Neutrophil (primary cell): ENCODE data around the gene C1orf210.

Experiments
- H3K27ac ChIP-seq: fragments of 200-600 bp; sonication (generic); 2 replicates; pipeline ENCODE4 v1.5.1; 2016; ENCODE audit warnings: mild to moderate bottlenecking, moderate library complexity
- H3K27me3 ChIP-seq: fragments of 200-600 bp; sonication (generic); 2 replicates; pipeline ENCODE4 v1.6.0; 2016; ENCODE audit warnings: mild to moderate bottlenecking
- H3K36me3 ChIP-seq: fragments of 200-600 bp; sonication (generic); 2 replicates; pipeline ENCODE4 v1.5.1; 2017
- H3K4me1 ChIP-seq, 2 experiments: fragments of 200-600 bp in 1 of 2; sonication (generic) in 1 of 2; 1 replicate in 1 of 2; 2 replicates in 1 of 2; pipeline versions ENCODE4 v1.5.1 to v1.6.1; 2013 to 2016; ENCODE audit warnings: low read depth in 1 of 2, low read length in 1 of 2, mild to moderate bottlenecking in 1 of 2, moderate library complexity in 1 of 2; ENCODE audit not compliant: control insufficient read depth in 1 of 2, insufficient read depth in 1 of 2
- H3K4me3 ChIP-seq, 2 experiments: fragments of 200-600 bp in 1 of 2; sonication (generic) in 1 of 2; 1 replicate in 1 of 2; 2 replicates in 1 of 2; pipeline ENCODE4 v1.5.1; 2013 to 2016; ENCODE audit warnings: low read depth in 1 of 2, low read length in 1 of 2, mild to moderate bottlenecking in 1 of 2, moderate library complexity in 1 of 2
- H3K9me3 ChIP-seq: fragments of 200-600 bp; sonication (generic); 2 replicates; pipeline ENCODE4 v1.5.1; 2016
- TF ChIP-seq, protein P1 (sequence below): fragments of 200-600 bp; sonication (generic); IDR thresholded peaks from 2 replicates; pipeline ENCODE4 v1.5.1; 2016; ENCODE audit warnings: antibody characterized with exemption

C1orf210 gene

GRCh38 chr1:43277116-43277876 is 8.1 kb downstream of the C1orf210 start:
- Histone ChIP-seq H3K36me3 (no peaks in the 10 kb centered on the region), H3K4me1 (peaks cover 8 to 9% of the 10 kb centered on the region in 2 experiments), H3K27me3 (no peaks in the 10 kb centered on the region), H3K27ac (no peak overlapping the region), H3K9me3 (no peaks in the 10 kb centered on the region), H3K4me3 (no peak overlapping the region)
- TF ChIP-seq, protein P1, sequence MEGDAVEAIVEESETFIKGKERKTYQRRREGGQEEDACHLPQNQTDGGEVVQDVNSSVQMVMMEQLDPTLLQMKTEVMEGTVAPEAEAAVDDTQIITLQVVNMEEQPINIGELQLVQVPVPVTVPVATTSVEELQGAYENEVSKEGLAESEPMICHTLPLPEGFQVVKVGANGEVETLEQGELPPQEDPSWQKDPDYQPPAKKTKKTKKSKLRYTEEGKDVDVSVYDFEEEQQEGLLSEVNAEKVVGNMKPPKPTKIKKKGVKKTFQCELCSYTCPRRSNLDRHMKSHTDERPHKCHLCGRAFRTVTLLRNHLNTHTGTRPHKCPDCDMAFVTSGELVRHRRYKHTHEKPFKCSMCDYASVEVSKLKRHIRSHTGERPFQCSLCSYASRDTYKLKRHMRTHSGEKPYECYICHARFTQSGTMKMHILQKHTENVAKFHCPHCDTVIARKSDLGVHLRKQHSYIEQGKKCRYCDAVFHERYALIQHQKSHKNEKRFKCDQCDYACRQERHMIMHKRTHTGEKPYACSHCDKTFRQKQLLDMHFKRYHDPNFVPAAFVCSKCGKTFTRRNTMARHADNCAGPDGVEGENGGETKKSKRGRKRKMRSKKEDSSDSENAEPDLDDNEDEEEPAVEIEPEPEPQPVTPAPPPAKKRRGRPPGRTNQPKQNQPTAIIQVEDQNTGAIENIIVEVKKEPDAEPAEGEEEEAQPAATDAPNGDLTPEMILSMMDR: no peak

- TF ChIP-seq, protein P1: no peak
- no peak overlapping the region for H3K4me3 ChIP-seq
- no peaks in the 10 kb centered on the region for H3K36me3 ChIP-seq
- no peak overlapping the region for H3K27ac ChIP-seq
- no peaks in the 10 kb centered on the region for H3K9me3 ChIP-seq
- peaks cover 8 to 9% of the 10 kb centered on the region in 2 experiments for H3K4me1 ChIP-seq
- no peaks in the 10 kb centered on the region for H3K27me3 ChIP-seq
Measured at GRCh38 chr1:43276673-43277072, 8.7 kb downstream of the C1orf210 start.

GRCh38 chr1:43275826-43276620 is 9.4 kb downstream of the C1orf210 start:
- Histone ChIP-seq H3K4me3 (no peak overlapping the region), H3K27me3 (no peaks in the 10 kb centered on the region), H3K36me3 (no peaks in the 10 kb centered on the region), H3K9me3 (no peaks in the 10 kb centered on the region), H3K27ac (no peak overlapping the region), H3K4me1 (peaks cover 9% of the 10 kb centered on the region in 2 experiments)
- TF ChIP-seq, protein P1: no peak

- no peaks in the 10 kb centered on the region for H3K9me3 ChIP-seq
- H3K4me1 ChIP-seq: peaks cover 12 to 17% of the 10 kb centered on the region in 2 experiments
- TF ChIP-seq, protein P1: no peak
- H3K36me3 ChIP-seq: no peaks in the 10 kb centered on the region
- no peaks in the 10 kb centered on the region for H3K27me3 ChIP-seq
- no peak overlapping the region for H3K4me3 ChIP-seq
- no peak overlapping the region for H3K27ac ChIP-seq
Measured at GRCh38 chr1:43274804-43275180, 10.6 kb downstream of the C1orf210 start.

DNA sequence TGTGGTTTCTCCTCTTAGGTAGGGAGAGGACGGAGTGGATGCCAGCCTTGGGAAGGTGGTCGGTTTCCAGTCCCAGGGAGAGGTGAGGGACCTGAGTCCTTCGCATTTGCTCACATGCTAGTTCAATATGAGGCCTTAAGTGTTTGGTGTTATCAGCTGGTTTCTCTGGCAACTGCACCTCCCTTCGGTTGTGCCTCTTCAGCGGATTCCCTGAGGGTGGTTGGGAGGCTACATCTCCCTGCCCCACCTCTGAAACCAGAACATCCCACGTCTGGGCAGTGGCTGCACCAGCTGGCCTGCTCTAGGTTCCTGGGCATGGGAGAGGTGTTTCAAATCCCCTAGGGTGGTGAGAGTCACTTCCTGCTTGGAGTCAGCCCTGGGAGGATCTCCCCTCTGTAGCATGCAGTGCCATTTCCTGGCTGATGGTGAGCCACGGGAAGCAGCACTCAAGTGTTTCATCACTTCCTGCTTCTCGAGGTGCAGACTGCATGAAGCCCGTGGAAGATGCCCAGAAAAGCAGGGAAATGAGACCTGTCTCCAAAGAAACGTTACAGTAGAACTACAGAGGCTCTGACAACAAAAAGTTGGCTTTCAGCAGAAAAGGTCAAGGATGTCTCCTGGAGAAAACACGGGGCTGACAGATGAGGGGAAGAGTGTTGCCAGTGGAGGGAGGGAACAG is 11.1 kb downstream of the C1orf210 start:
- H3K4me1 ChIP-seq: peaks cover 12 to 17% of the 10 kb centered on the region in 2 experiments
- no peak overlapping the region for H3K27ac ChIP-seq
- no peaks in the 10 kb centered on the region for H3K36me3 ChIP-seq
- no peak overlapping the region for H3K4me3 ChIP-seq
- no peaks in the 10 kb centered on the region for H3K9me3 ChIP-seq
- no peaks in the 10 kb centered on the region for H3K27me3 ChIP-seq
- TF ChIP-seq, protein P1: no peak
